Measurements from ENCODE around the gene CCDC3. TPM values are rescaled to one million over a fixed set of nuclear protein-coding genes. Genes with fewer than 3 reads are reported as not detected.
"Not testable (repeated sequence)": the region's sequence is repeated elsewhere in the genome, so short reads cannot be mapped to it uniquely, and the experiment has no call there.

The CCDC3 gene
- total RNA-seq, 1 donor = 0.21 TPM

GRCh38 chr10:12876266-12876665 lies 125.2 kb downstream of the CCDC3 start:
- Histone ChIP-seq H3K9me3 (ENCODE audit: low read depth, low read length) (no peaks in the 10 kb centered on the region), H3K27me3 (ENCODE audit: insufficient read depth, low read length) (no peaks in the 10 kb centered on the region), H3K4me3 (ENCODE audit: low read length) (no peak overlapping the region), H3K4me1 (ENCODE audit: insufficient read depth, low read length) (no peaks in the 10 kb centered on the region)

GRCh38 chr10:12875100-12875499 lies 126.4 kb downstream of the CCDC3 start:
- Histone ChIP-seq H3K9me3 (ENCODE audit: low read depth, low read length) (no peaks in the 10 kb centered on the region), H3K4me3 (ENCODE audit: low read length) (no peak overlapping the region)

GRCh38 chr10:12874501-12874900 lies 127.0 kb downstream of the CCDC3 start:
- Histone ChIP-seq H3K27me3 (ENCODE audit: insufficient read depth, low read length) (no peaks in the 10 kb centered on the region), H3K9me3 (ENCODE audit: low read depth, low read length) (no peaks in the 10 kb centered on the region), H3K4me1 (ENCODE audit: insufficient read depth, low read length) (no peaks in the 10 kb centered on the region), H3K4me3 (ENCODE audit: low read length) (no peak overlapping the region)

More at GRCh38 chr10:12875100-12875499, 126.4 kb downstream of the CCDC3 start:
- Histone ChIP-seq H3K27me3 (ENCODE audit: insufficient read depth, low read length) (no peaks in the 10 kb centered on the region), H3K4me1 (ENCODE audit: insufficient read depth, low read length) (no peaks in the 10 kb centered on the region)

- H3K27me3 ChIP-seq (ENCODE audit: insufficient read depth, low read length) = no peaks in the 10 kb centered on the region
- no peaks in the 10 kb centered on the region for H3K4me1 ChIP-seq (ENCODE audit: insufficient read depth, low read length)
- H3K9me3 ChIP-seq (ENCODE audit: low read depth, low read length) = no peaks in the 10 kb centered on the region
- no peak overlapping the region for H3K4me3 ChIP-seq (ENCODE audit: low read length)
These were observed 128.3 kb downstream of the CCDC3 start for GRCh38 chr10:12873172-12873571.

GRCh38 chr10:12872577-12872976 lies 128.9 kb downstream of the CCDC3 start:
- H3K4me1 ChIP-seq (ENCODE audit: insufficient read depth, low read length) = no peaks in the 10 kb centered on the region
- H3K9me3 ChIP-seq (ENCODE audit: low read depth, low read length) = no peaks in the 10 kb centered on the region
- H3K4me3 ChIP-seq (ENCODE audit: low read length) = no peak overlapping the region
- no peaks in the 10 kb centered on the region for H3K27me3 ChIP-seq (ENCODE audit: insufficient read depth, low read length)

- no peaks in the 10 kb centered on the region for H3K27me3 ChIP-seq (ENCODE audit: insufficient read depth, low read length)
These were observed 132.1 kb downstream of the CCDC3 start for GRCh38 chr10:12869427-12869826.

GRCh38 chr10:12868229-12868628 lies 133.3 kb downstream of the CCDC3 start:
- Histone ChIP-seq H3K9me3 (ENCODE audit: low read depth, low read length) (no peaks in the 10 kb centered on the region), H3K27me3 (ENCODE audit: insufficient read depth, low read length) (no peaks in the 10 kb centered on the region), H3K4me1 (ENCODE audit: insufficient read depth, low read length) (no peaks in the 10 kb centered on the region), H3K4me3 (ENCODE audit: low read length) (no peak overlapping the region)

More at GRCh38 chr10:12869427-12869826, 132.1 kb downstream of the CCDC3 start:
- H3K4me1 ChIP-seq (ENCODE audit: insufficient read depth, low read length) = no peaks in the 10 kb centered on the region
- no peaks in the 10 kb centered on the region for H3K9me3 ChIP-seq (ENCODE audit: low read depth, low read length)
- no peak overlapping the region for H3K4me3 ChIP-seq (ENCODE audit: low read length)

- H3K9me3 ChIP-seq (ENCODE audit: low read depth, low read length); H3K4me1 ChIP-seq (ENCODE audit: insufficient read depth, low read length); H3K27me3 ChIP-seq (ENCODE audit: insufficient read depth, low read length); H3K4me3 ChIP-seq (ENCODE audit: low read length): not testable (repeated sequence)
These were observed 136.0 kb downstream of the CCDC3 start for GRCh38 chr10:12865515-12865914.

GRCh38 chr10:12862459-12862858 lies 139.1 kb downstream of the CCDC3 start:
- Histone ChIP-seq H3K4me1 (ENCODE audit: insufficient read depth, low read length) (no peaks in the 10 kb centered on the region), H3K4me3 (ENCODE audit: low read length) (no peak overlapping the region), H3K9me3 (ENCODE audit: low read depth, low read length) (no peaks in the 10 kb centered on the region), H3K27me3 (ENCODE audit: insufficient read depth, low read length) (no peaks in the 10 kb centered on the region)

- Histone ChIP-seq H3K4me3 (ENCODE audit: low read length) (no peak overlapping the region), H3K9me3 (ENCODE audit: low read depth, low read length) (no peaks in the 10 kb centered on the region), H3K27me3 (ENCODE audit: insufficient read depth, low read length) (no peaks in the 10 kb centered on the region), H3K4me1 (ENCODE audit: insufficient read depth, low read length) (no peaks in the 10 kb centered on the region)
These were observed 146.5 kb downstream of the CCDC3 start for GRCh38 chr10:12854988-12855387.

- Histone ChIP-seq H3K9me3 (ENCODE audit: low read depth, low read length) (no peaks in the 10 kb centered on the region), H3K27me3 (ENCODE audit: insufficient read depth, low read length) (no peaks in the 10 kb centered on the region), H3K4me1 (ENCODE audit: insufficient read depth, low read length) (no peaks in the 10 kb centered on the region), H3K4me3 (ENCODE audit: low read length) (no peak overlapping the region)
These were observed 148.8 kb downstream of the CCDC3 start for GRCh38 chr10:12852687-12853086.

GRCh38 chr10:12849319-12850181 lies 152.0 kb downstream of the CCDC3 start:
- Histone ChIP-seq H3K4me1 (ENCODE audit: insufficient read depth, low read length) (no peaks in the 10 kb centered on the region), H3K9me3 (ENCODE audit: low read depth, low read length) (no peaks in the 10 kb centered on the region), H3K27me3 (ENCODE audit: insufficient read depth, low read length) (no peaks in the 10 kb centered on the region), H3K4me3 (ENCODE audit: low read length) (no peak overlapping the region)

GRCh38 chr10:12848439-12849173 lies 152.9 kb downstream of the CCDC3 start:
- no peaks in the 10 kb centered on the region for H3K4me1 ChIP-seq (ENCODE audit: insufficient read depth, low read length)
- H3K9me3 ChIP-seq (ENCODE audit: low read depth, low read length) = no peaks in the 10 kb centered on the region
- H3K4me3 ChIP-seq (ENCODE audit: low read length) = no peak overlapping the region
- no peaks in the 10 kb centered on the region for H3K27me3 ChIP-seq (ENCODE audit: insufficient read depth, low read length)

- no peaks in the 10 kb centered on the region for H3K4me1 ChIP-seq (ENCODE audit: insufficient read depth, low read length)
- H3K4me3 ChIP-seq (ENCODE audit: low read length) = no peak overlapping the region
- H3K27me3 ChIP-seq (ENCODE audit: insufficient read depth, low read length) = no peaks in the 10 kb centered on the region
- H3K9me3 ChIP-seq (ENCODE audit: low read depth, low read length) = no peaks in the 10 kb centered on the region
These were observed 154.0 kb downstream of the CCDC3 start for GRCh38 chr10:12847361-12847975.

GRCh38 chr10:12846718-12847117 lies 154.8 kb downstream of the CCDC3 start:
- Histone ChIP-seq H3K4me3 (ENCODE audit: low read length) (no peak overlapping the region), H3K4me1 (ENCODE audit: insufficient read depth, low read length) (no peaks in the 10 kb centered on the region), H3K9me3 (ENCODE audit: low read depth, low read length) (no peaks in the 10 kb centered on the region), H3K27me3 (ENCODE audit: insufficient read depth, low read length) (no peaks in the 10 kb centered on the region)

Data from mononuclear cell (primary cell).